Spleen (tissue), 11 donors: ENCODE results near the gene COL4A1. TPM values are rescaled to one million over a fixed set of nuclear protein-coding genes. Genes with fewer than 3 reads are reported as not detected.

Source experiments
- DNase-seq: peaks from one replicate; pipeline ENCODE4 v3.0.0-alpha.2; 2020
- H3K27ac ChIP-seq, 8 donors: fragments of 200-600 bp; sonication (generic) in 7 of 8; 1 replicate in 4 of 8; 2 replicates in 4 of 8; pipeline versions ENCODE4 v1.5.0 to v1.8.0; 2016 to 2021; ENCODE audit warnings: inconsistent platforms in 4 of 8, mild to moderate bottlenecking in 4 of 8, moderate library complexity in 1 of 8
- H3K27me3 ChIP-seq, 7 donors: fragments of 200-600 bp; sonication (generic) in 6 of 7; replicated peaks in 1 of 7; 1 replicate in 4 of 7; 2 replicates in 3 of 7; pipeline versions ENCODE4 v1.5.0 to v1.8.0; 2016 to 2021; ENCODE audit warnings: inconsistent platforms in 3 of 7, mild to moderate bottlenecking in 1 of 7
- H3K36me3 ChIP-seq, 6 donors: fragments of 200-600 bp; sonication (generic) in 5 of 6; 1 replicate in 4 of 6; 2 replicates in 2 of 6; pipeline versions ENCODE4 v1.5.0 to v1.8.0; 2016 to 2021; ENCODE audit warnings: inconsistent platforms in 2 of 6
- H3K4me1 ChIP-seq, 6 donors: fragments of 200-600 bp; sonication (generic) in 5 of 6; 1 replicate in 3 of 6; 2 replicates in 3 of 6; pipeline versions ENCODE4 v1.5.0 to v1.8.0; 2016 to 2021; ENCODE audit warnings: inconsistent platforms in 3 of 6
- H3K4me3 ChIP-seq, 8 donors: fragments of 200-600 bp; sonication (generic) in 7 of 8; 1 replicate in 4 of 8; 2 replicates in 4 of 8; pipeline versions ENCODE4 v1.5.0 to v1.8.0; 2016 to 2021; ENCODE audit warnings: inconsistent platforms in 4 of 8, mild to moderate bottlenecking in 4 of 8, moderate library complexity in 2 of 8
- H3K9me3 ChIP-seq, 8 donors: fragments of 200-600 bp; sonication (generic) in 7 of 8; 1 replicate in 4 of 8; 2 replicates in 4 of 8; pipeline versions ENCODE4 v1.5.0 to v1.8.0; 2016 to 2021; ENCODE audit warnings: inconsistent platforms in 4 of 8
- POLR2A ChIP-seq, 3 donors: fragments of 450-650 bp; IDR thresholded peaks; one replicate each; pipeline ENCODE4 v1.5.1; 2017; ENCODE audit warnings: antibody characterized with exemption in 3 of 3, mild to moderate bottlenecking in 1 of 3
- POLR2AphosphoS5 ChIP-seq, 3 donors: sonication (generic); formaldehyde crosslinking; IDR thresholded peaks; one replicate each; pipeline ENCODE4 v1.5.1; 2017; ENCODE audit warnings: antibody characterized with exemption in 3 of 3
- WGBS, 5 donors: extraction: QIAGEN DNeasy Blood & Tissue Kit in 3 of 5; methylation state at CpG; one replicate each; pipeline versions ENCODE4 v1.1.5 to v1.1.7; 2013 to 2018; 5-methylcytosine and 5-hydroxymethylcytosine counted together
- intact Hi-C: fragments of 100-400 bp; cut with DNase I; formaldehyde crosslinking; loops from one replicate; pipeline ENCODE4 v1.15.0; 2023; ENCODE audit warnings: low total_unique reads
- polyA plus RNA-seq, 3 donors: library from polyadenylated mRNA; stranded (reverse); fragments of 200-250 nt; gene quantifications; one replicate each; pipeline ENCODE4 v1.2.1, GENCODE V29; 2013
- total RNA-seq, 7 donors: library from RNA; depleted of rRNA in 3 of 7; stranded (reverse); fragments of >200 nt in 3 of 7; fragmentation: NEBNext Ultra II Directional in 4 of 7; extraction: Animal tissue kit (Norgen Biotek cat#: 25700) in 4 of 7; gene quantifications; one replicate each; pipeline versions ENCODE4 v1.1.0 to v1.2.1, GENCODE V29; 2016 to 2021
- TF ChIP-seq, protein P1 (sequence below), 11 experiments: fragments of 200-600 bp in 7 of 11; fragments of 450-650 bp in 4 of 11; sonication (generic) in 4 of 11; IDR thresholded peaks in 8 of 11; conservative IDR thresholded peaks in 3 of 11; 1 replicate in 7 of 11; 2 replicates in 4 of 11; pipeline versions ENCODE4 v1.4.0 to v1.8.0; 2016 to 2021; ENCODE audit warnings: antibody characterized with exemption in 11 of 11, inconsistent platforms in 4 of 11, mild to moderate bottlenecking in 1 of 11
- donor health status: healthy with polysubstance abuse.
- donor health status: DM: no; HTN: no; CAD: no; lungs with moderate emphysema.
- donor health status: DM: no; HTN: no; CAD: no.
- donor health status: Bipolar disorder and iron deficiency.
- donor health status: healthy.
- donor health status: DM: no; HTN: no; CAD: no.
- donor health status: DM: yes; HTN: yes; CAD: no.

COL4A1 gene
- total and polyA plus RNA-seq, 10 donors, result 37.9 to 959 (median 340) TPM

DNA sequence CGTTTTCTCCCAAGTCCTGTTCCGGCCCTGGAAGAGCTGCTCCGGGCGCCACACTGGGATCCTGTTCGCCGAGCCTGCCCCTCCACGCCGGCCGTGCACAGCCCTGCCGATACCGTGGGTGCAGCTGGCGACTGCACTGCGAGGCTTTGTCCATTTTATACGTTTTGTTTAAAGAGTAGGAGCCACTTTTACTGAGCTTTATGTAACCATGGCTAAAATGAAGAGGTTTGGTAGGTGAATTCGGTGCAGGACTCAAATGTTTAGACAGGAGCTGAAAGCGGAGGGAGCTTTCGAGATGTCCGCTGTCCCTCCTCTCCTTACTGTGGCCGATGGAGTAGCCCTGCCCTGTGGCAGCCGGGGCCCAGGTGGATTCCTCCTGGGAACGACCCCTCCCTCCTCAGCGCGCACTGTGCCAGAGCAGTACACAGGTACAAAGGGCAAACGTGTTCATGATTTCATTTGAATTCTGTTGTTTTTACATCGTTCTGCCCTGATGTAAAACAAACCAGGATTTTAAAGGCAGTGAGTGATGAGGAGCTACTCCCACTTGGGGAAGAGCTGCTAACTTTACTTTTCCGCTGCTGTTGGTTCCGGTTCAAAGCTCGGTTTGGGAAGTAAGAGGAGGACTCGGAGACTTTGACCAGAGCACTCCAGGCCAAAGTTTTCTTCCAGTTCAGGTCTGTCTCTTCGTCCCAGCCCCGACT, 1.9 kb upstream of the COL4A1 start:
- H3K27ac ChIP-seq, result peak overlapping the region; percentile 19 to 87 (median 85)
- DNase-seq, result no peak

DNA sequence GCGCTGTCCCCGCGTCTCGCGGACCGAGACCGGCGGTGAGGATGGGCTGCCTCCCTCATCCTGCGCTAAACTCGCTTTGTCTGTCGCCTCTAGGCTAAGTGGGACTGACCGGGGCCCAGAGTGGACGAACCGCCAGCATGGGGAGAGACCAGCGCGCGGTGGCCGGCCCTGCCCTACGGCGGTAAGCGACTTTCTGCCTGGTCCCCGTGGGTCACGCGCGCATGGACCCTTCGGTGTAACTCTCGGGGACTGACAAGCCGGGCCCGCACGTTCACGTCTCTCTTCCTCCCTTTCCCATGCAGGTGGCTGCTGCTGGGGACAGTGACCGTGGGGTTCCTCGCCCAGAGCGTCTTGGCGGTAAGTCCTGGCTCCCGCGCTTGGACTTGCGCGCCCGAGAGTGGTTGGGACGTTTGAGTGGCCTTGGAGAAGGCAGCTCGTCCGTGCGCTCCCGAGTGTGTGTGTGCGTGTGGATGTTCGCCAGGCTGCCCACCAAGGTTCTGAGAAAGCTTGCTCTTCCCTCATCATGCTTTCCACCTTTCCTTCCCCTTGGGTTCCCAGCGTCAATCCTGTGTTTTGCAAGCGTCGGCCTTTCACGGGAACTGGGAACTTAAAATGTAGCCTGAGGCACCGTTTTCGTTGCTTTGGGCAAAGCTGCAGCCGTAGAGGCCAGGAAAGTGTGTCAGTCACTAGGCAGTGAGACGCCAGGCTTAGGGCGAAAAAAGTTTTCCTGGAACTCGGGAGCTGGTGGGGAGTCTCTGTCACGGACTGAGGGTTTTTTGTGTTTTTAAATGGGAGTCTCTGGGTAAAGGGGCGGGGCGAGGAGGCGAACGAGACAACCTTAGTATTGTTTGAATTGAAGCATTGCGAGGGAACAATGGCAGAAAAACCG, 1.1 kb upstream of the COL4A1 start:
- TF ChIP-seq, protein P1, sequence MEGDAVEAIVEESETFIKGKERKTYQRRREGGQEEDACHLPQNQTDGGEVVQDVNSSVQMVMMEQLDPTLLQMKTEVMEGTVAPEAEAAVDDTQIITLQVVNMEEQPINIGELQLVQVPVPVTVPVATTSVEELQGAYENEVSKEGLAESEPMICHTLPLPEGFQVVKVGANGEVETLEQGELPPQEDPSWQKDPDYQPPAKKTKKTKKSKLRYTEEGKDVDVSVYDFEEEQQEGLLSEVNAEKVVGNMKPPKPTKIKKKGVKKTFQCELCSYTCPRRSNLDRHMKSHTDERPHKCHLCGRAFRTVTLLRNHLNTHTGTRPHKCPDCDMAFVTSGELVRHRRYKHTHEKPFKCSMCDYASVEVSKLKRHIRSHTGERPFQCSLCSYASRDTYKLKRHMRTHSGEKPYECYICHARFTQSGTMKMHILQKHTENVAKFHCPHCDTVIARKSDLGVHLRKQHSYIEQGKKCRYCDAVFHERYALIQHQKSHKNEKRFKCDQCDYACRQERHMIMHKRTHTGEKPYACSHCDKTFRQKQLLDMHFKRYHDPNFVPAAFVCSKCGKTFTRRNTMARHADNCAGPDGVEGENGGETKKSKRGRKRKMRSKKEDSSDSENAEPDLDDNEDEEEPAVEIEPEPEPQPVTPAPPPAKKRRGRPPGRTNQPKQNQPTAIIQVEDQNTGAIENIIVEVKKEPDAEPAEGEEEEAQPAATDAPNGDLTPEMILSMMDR (IDR thresholded peaks at IDR 0.05 in 8 of 11, conservative IDR thresholded peaks at IDR 0.05 in 3 of 11), result no peak
- peak; percentile 18 to 74 (median 41) for TF ChIP-seq POLR2AphosphoS5 (IDR thresholded peaks at IDR 0.05)
- Histone ChIP-seq H3K36me3 (peaks cover 0 to 7% (median 0%) of the 10 kb centered on the region in 6 donors), H3K4me1 (peaks cover 7 to 56% (median 17%) of the 10 kb centered on the region in 6 donors), H3K27ac (peak overlapping the region; percentile 54 to 87 (median 85)), H3K27me3 (peaks cover 0 to 95% (median 27%) of the 10 kb centered on the region in 7 donors), H3K4me3 (peak overlapping the region; percentile 46 to 73 (median 52)), H3K9me3 (no peaks in the 10 kb centered on the region)
- intact Hi-C loops, result loop anchor here (10.0 kb wide), 1 partner anchor 107 kb away; no protein-coding TSS in a partner anchor
- no peak for DNase-seq
- WGBS, 5 donors, result 3 to 6% (median 5%) methylated on average over 40 to 64 of the region's 64 CpGs

More for the DNA sequence above, 1.9 kb upstream of the COL4A1 start:
- Histone ChIP-seq H3K36me3 (peaks cover 0 to 7% (median 0%) of the 10 kb centered on the region in 6 donors), H3K9me3 (no peaks in the 10 kb centered on the region), H3K27me3 (peaks cover 0 to 90% (median 27%) of the 10 kb centered on the region in 7 donors), H3K4me1 (peaks cover 7 to 57% (median 17%) of the 10 kb centered on the region in 6 donors), H3K4me3 (peak overlapping the region; percentile 46 to 73 (median 52))
- TF ChIP-seq, protein P1 (IDR thresholded peaks at IDR 0.05 in 8 of 11, conservative IDR thresholded peaks at IDR 0.05 in 3 of 11), result no peak
- peak in 1 of 3 donors; percentile 61 for TF ChIP-seq POLR2AphosphoS5 (IDR thresholded peaks at IDR 0.05)
- WGBS, 5 donors, result 8 to 16% (median 12%) methylated on average over 30 to 31 of the region's 31 CpGs
- intact Hi-C loops, result loop anchor here (10.0 kb wide), 1 partner anchor 106 kb away; no protein-coding TSS in a partner anchor

GRCh38 chr13:110306340-110306959, 507 bp downstream of the COL4A1 start:
- H3K4me1 ChIP-seq, result peaks cover 0 to 49% (median 16%) of the 10 kb centered on the region in 6 donors
- 2 to 10% (median 3%) methylated on average over 5 to 53 of the region's 53 CpGs for WGBS, 5 donors
- intact Hi-C loops, result loop anchor here (10.0 kb wide), 1 partner anchor 108 kb away; no protein-coding TSS in a partner anchor
- DNase-seq, result no peak
- peaks cover 0 to 86% (median 27%) of the 10 kb centered on the region in 7 donors for H3K27me3 ChIP-seq
- H3K36me3 ChIP-seq, result peaks cover 0 to 7% (median 0%) of the 10 kb centered on the region in 6 donors
- peak overlapping the region; percentile 54 to 87 (median 85) for H3K27ac ChIP-seq
- no peaks in the 10 kb centered on the region for H3K9me3 ChIP-seq
- TF ChIP-seq POLR2A (IDR thresholded peaks at IDR 0.05) (no peak), POLR2AphosphoS5 (IDR thresholded peaks at IDR 0.05) (no peak)
- TF ChIP-seq, protein P1 (IDR thresholded peaks at IDR 0.05 in 8 of 11, conservative IDR thresholded peaks at IDR 0.05 in 3 of 11), result no peak
- peak overlapping the region; percentile 46 to 73 (median 52) for H3K4me3 ChIP-seq
